GM12872 (cell line): ENCODE data around the gene SIM2.

Source experiments
- TF ChIP-seq, protein P1 (sequence below): IDR thresholded peaks from 3 replicates; pipeline ENCODE4 v1.5.1; 2011; ENCODE audit warnings: low read depth, mild to moderate bottlenecking, low read length, moderate library complexity; ENCODE audit not compliant: insufficient read depth

Gene SIM2, protein sequence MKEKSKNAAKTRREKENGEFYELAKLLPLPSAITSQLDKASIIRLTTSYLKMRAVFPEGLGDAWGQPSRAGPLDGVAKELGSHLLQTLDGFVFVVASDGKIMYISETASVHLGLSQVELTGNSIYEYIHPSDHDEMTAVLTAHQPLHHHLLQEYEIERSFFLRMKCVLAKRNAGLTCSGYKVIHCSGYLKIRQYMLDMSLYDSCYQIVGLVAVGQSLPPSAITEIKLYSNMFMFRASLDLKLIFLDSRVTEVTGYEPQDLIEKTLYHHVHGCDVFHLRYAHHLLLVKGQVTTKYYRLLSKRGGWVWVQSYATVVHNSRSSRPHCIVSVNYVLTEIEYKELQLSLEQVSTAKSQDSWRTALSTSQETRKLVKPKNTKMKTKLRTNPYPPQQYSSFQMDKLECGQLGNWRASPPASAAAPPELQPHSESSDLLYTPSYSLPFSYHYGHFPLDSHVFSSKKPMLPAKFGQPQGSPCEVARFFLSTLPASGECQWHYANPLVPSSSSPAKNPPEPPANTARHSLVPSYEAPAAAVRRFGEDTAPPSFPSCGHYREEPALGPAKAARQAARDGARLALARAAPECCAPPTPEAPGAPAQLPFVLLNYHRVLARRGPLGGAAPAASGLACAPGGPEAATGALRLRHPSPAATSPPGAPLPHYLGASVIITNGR

DNA sequence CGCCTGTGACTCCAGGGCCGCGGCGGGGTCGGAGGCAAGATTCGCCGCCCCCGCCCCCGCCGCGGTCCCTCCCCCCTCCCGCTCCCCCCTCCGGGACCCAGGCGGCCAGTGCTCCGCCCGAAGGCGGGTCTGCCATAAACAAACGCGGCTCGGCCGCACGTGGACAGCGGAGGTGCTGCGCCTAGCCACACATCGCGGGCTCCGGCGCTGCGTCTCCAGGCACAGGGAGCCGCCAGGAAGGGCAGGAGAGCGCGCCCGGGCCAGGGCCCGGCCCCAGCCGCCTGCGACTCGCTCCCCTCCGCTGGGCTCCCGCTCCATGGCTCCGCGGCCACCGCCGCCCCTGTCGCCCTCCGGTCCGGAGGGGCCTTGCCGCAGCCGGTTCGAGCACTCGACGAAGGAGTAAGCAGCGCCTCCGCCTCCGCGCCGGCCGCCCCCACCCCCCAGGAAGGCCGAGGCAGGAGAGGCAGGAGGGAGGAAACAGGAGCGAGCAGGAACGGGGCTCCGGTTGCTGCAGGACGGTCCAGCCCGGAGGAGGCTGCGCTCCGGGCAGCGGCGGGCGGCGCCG lies at the start of gene SIM2:
Gene SIM2, plus strand, starts transcription at position 135 of the 565 bp plus-strand sequence. CDS start 632 bp downstream, outside the sequence.
- TF ChIP-seq, protein P1, sequence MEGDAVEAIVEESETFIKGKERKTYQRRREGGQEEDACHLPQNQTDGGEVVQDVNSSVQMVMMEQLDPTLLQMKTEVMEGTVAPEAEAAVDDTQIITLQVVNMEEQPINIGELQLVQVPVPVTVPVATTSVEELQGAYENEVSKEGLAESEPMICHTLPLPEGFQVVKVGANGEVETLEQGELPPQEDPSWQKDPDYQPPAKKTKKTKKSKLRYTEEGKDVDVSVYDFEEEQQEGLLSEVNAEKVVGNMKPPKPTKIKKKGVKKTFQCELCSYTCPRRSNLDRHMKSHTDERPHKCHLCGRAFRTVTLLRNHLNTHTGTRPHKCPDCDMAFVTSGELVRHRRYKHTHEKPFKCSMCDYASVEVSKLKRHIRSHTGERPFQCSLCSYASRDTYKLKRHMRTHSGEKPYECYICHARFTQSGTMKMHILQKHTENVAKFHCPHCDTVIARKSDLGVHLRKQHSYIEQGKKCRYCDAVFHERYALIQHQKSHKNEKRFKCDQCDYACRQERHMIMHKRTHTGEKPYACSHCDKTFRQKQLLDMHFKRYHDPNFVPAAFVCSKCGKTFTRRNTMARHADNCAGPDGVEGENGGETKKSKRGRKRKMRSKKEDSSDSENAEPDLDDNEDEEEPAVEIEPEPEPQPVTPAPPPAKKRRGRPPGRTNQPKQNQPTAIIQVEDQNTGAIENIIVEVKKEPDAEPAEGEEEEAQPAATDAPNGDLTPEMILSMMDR, result no peak

DNA sequence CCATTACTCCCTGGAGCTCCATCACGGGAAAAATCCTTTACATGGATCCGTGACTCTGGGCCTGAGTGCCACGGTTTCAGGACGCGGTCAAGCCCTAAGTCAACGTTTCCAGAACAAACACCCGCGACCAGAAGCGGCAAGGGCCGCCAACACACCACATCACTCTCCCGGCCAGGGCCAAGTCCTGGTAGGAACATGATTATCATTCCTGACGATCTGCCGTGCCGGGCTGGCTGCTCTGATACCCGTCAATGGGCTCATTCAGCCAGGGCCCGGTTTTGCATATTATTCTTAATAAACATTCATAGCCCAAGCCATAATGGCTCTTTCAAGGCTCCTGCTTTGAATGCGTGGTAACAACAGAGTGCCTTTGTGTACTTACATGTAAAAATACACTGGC lies 44.6 kb upstream of the SIM2 start:
- TF ChIP-seq, protein P1, result no peak

GRCh38 chr21:36654796-36655325 lies 44.1 kb upstream of the SIM2 start:
- TF ChIP-seq, protein P1, result no peak

GRCh38 chr21:36656138-36656537 lies 42.8 kb upstream of the SIM2 start:
- TF ChIP-seq, protein P1, result no peak

DNA sequence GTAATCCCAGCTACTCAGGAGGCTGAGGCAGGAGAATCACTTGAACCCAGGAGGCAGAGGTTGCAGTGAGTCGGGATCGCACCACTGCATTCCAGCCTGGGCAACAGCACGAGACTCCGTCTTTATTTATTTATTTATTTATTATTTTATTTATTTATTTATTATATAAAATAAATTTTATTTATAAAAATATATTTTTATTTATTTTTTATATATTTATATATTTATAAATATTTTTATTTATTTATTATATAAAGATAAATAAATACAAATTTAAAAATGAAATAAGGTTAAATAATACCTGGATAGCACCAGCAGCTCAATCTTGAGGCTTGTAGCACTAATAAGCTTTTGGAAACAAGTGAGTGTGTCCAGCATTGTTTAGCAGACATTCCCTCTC lies 40.9 kb upstream of the SIM2 start:
- TF ChIP-seq, protein P1, result no peak

GRCh38 chr21:36658926-36659325 lies 40.0 kb upstream of the SIM2 start:
- TF ChIP-seq, protein P1, result no peak
